Measurements from ENCODE around the gene SCMH1. TPM values are rescaled to one million over a fixed set of nuclear protein-coding genes. Genes with fewer than 3 reads are reported as not detected.
A peak's percentile ranks its signal among the peaks of the same experiment; 100 is the strongest.

Gene SCMH1
- total and polyA plus RNA-seq, 2 donors: 14.8 to 17.8 TPM

GRCh38 chr1:41086921-41087320 lies 155.2 kb downstream of the SCMH1 start:
- Histone ChIP-seq H3K4me3 (ENCODE audit: low read length in 2 of 2) (no peak overlapping the region), H3K27ac (ENCODE audit: low read depth in 1 of 2, low read length in 1 of 2) (no peak overlapping the region), H3K27me3 (ENCODE audit: control insufficient read depth in 2 of 2, insufficient read depth in 1 of 2, low read length in 1 of 2) (no peaks in the 10 kb centered on the region), H3K9me3 (ENCODE audit: control insufficient read depth in 2 of 2, insufficient read depth in 1 of 2, low read length in 1 of 2) (no peaks in the 10 kb centered on the region), H3K36me3 (ENCODE audit: control insufficient read depth in 2 of 2, insufficient read depth in 2 of 2, low read length in 1 of 2) (no peaks in the 10 kb centered on the region), H3K4me1 (ENCODE audit: control insufficient read depth in 2 of 2, insufficient read depth in 2 of 2, low read length in 2 of 2) (no peaks in the 10 kb centered on the region)
- DNase-seq (ENCODE audit: low read depth in 6 of 9, low spot score in 9 of 9): no peak

GRCh38 chr1:41078616-41079015 lies 163.5 kb downstream of the SCMH1 start:
- WGBS: 96% methylated on average over 2 of the region's 2 CpGs
- H3K27ac ChIP-seq (ENCODE audit: low read depth in 1 of 2, low read length in 1 of 2): no peak overlapping the region
- H3K9me3 ChIP-seq (ENCODE audit: control insufficient read depth in 2 of 2, insufficient read depth in 1 of 2, low read length in 1 of 2): no peaks in the 10 kb centered on the region
- H3K4me1 ChIP-seq (ENCODE audit: control insufficient read depth in 2 of 2, insufficient read depth in 2 of 2, low read length in 2 of 2): no peaks in the 10 kb centered on the region
- H3K36me3 ChIP-seq (ENCODE audit: control insufficient read depth in 2 of 2, insufficient read depth in 2 of 2, low read length in 1 of 2): peaks cover 0 to 3% of the 10 kb centered on the region in 2 donors
- H3K4me3 ChIP-seq (ENCODE audit: low read length in 2 of 2): no peak overlapping the region
- no peaks in the 10 kb centered on the region for H3K27me3 ChIP-seq (ENCODE audit: control insufficient read depth in 2 of 2, insufficient read depth in 1 of 2, low read length in 1 of 2)
- no peak for DNase-seq (ENCODE audit: low read depth in 6 of 9, low spot score in 9 of 9)

- 98% methylated on average over 3 of the region's 3 CpGs for WGBS
- DNase-seq (ENCODE audit: low read depth in 6 of 9, low spot score in 9 of 9): no peak
- Histone ChIP-seq H3K4me3 (ENCODE audit: low read length in 2 of 2) (no peak overlapping the region), H3K27me3 (ENCODE audit: control insufficient read depth in 2 of 2, insufficient read depth in 1 of 2, low read length in 1 of 2) (no peaks in the 10 kb centered on the region), H3K9me3 (ENCODE audit: control insufficient read depth in 2 of 2, insufficient read depth in 1 of 2, low read length in 1 of 2) (no peaks in the 10 kb centered on the region), H3K27ac (ENCODE audit: low read depth in 1 of 2, low read length in 1 of 2) (no peak overlapping the region), H3K36me3 (ENCODE audit: control insufficient read depth in 2 of 2, insufficient read depth in 2 of 2, low read length in 1 of 2) (peaks cover 0 to 3% of the 10 kb centered on the region in 2 donors), H3K4me1 (ENCODE audit: control insufficient read depth in 2 of 2, insufficient read depth in 2 of 2, low read length in 2 of 2) (no peaks in the 10 kb centered on the region)
Measured at GRCh38 chr1:41078193-41078592, 163.9 kb downstream of the SCMH1 start.

- no peak for DNase-seq (ENCODE audit: low read depth in 6 of 9, low spot score in 9 of 9)
- Histone ChIP-seq H3K4me1 (ENCODE audit: control insufficient read depth in 2 of 2, insufficient read depth in 2 of 2, low read length in 2 of 2) (no peaks in the 10 kb centered on the region), H3K4me3 (ENCODE audit: low read length in 2 of 2) (no peak overlapping the region), H3K9me3 (ENCODE audit: control insufficient read depth in 2 of 2, insufficient read depth in 1 of 2, low read length in 1 of 2) (no peaks in the 10 kb centered on the region), H3K36me3 (ENCODE audit: control insufficient read depth in 2 of 2, insufficient read depth in 2 of 2, low read length in 1 of 2) (peaks cover 4 to 9% of the 10 kb centered on the region in 2 donors), H3K27me3 (ENCODE audit: control insufficient read depth in 2 of 2, insufficient read depth in 1 of 2, low read length in 1 of 2) (no peaks in the 10 kb centered on the region), H3K27ac (ENCODE audit: low read depth in 1 of 2, low read length in 1 of 2) (no peak overlapping the region)
Measured at GRCh38 chr1:41073971-41074370, 168.1 kb downstream of the SCMH1 start.

GRCh38 chr1:41072051-41072450 lies 170.1 kb downstream of the SCMH1 start:
- Histone ChIP-seq H3K9me3 (ENCODE audit: control insufficient read depth in 2 of 2, insufficient read depth in 1 of 2, low read length in 1 of 2) (no peaks in the 10 kb centered on the region), H3K27me3 (ENCODE audit: control insufficient read depth in 2 of 2, insufficient read depth in 1 of 2, low read length in 1 of 2) (no peaks in the 10 kb centered on the region), H3K4me3 (ENCODE audit: low read length in 2 of 2) (no peak overlapping the region), H3K27ac (ENCODE audit: low read depth in 1 of 2, low read length in 1 of 2) (no peak overlapping the region), H3K4me1 (ENCODE audit: control insufficient read depth in 2 of 2, insufficient read depth in 2 of 2, low read length in 2 of 2) (no peaks in the 10 kb centered on the region), H3K36me3 (ENCODE audit: control insufficient read depth in 2 of 2, insufficient read depth in 2 of 2, low read length in 1 of 2) (peaks cover 9 to 13% of the 10 kb centered on the region in 2 donors)
- DNase-seq (ENCODE audit: low read depth in 6 of 9, low spot score in 9 of 9): no peak
- WGBS: 93% methylated on average over 1 of the region's 1 CpG

GRCh38 chr1:41056907-41057306 lies 185.2 kb downstream of the SCMH1 start:
- H3K9me3 ChIP-seq (ENCODE audit: control insufficient read depth in 2 of 2, insufficient read depth in 1 of 2, low read length in 1 of 2): peaks cover 0 to 4% of the 10 kb centered on the region in 2 donors
- no peaks in the 10 kb centered on the region for H3K4me1 ChIP-seq (ENCODE audit: control insufficient read depth in 2 of 2, insufficient read depth in 2 of 2, low read length in 2 of 2)
- whole genome bisulfite sequencing: 97% methylated on average over 5 of the region's 5 CpGs
- H3K27ac ChIP-seq (ENCODE audit: low read depth in 1 of 2, low read length in 1 of 2): no peak overlapping the region
- peaks cover 16 to 29% of the 10 kb centered on the region in 2 donors for H3K36me3 ChIP-seq (ENCODE audit: control insufficient read depth in 2 of 2, insufficient read depth in 2 of 2, low read length in 1 of 2)
- no peak overlapping the region for H3K4me3 ChIP-seq (ENCODE audit: low read length in 2 of 2)
- DNase-seq (ENCODE audit: low read depth in 6 of 9, low spot score in 9 of 9): no peak
- no peaks in the 10 kb centered on the region for H3K27me3 ChIP-seq (ENCODE audit: control insufficient read depth in 2 of 2, insufficient read depth in 1 of 2, low read length in 1 of 2)

- no peak overlapping the region for H3K4me3 ChIP-seq (ENCODE audit: low read length in 2 of 2)
- H3K9me3 ChIP-seq (ENCODE audit: control insufficient read depth in 2 of 2, insufficient read depth in 1 of 2, low read length in 1 of 2): no peaks in the 10 kb centered on the region
- no peak overlapping the region for H3K27ac ChIP-seq (ENCODE audit: low read depth in 1 of 2, low read length in 1 of 2)
- H3K4me1 ChIP-seq (ENCODE audit: control insufficient read depth in 2 of 2, insufficient read depth in 2 of 2, low read length in 2 of 2): no peaks in the 10 kb centered on the region
- H3K36me3 ChIP-seq (ENCODE audit: control insufficient read depth in 2 of 2, insufficient read depth in 2 of 2, low read length in 1 of 2): peaks cover 22 to 26% of the 10 kb centered on the region in 2 donors
- no peak for DNase-seq (ENCODE audit: low read depth in 6 of 9, low spot score in 9 of 9)
- no peaks in the 10 kb centered on the region for H3K27me3 ChIP-seq (ENCODE audit: control insufficient read depth in 2 of 2, insufficient read depth in 1 of 2, low read length in 1 of 2)
- 84% methylated on average over 2 of the region's 2 CpGs for WGBS
Measured at GRCh38 chr1:41053316-41053715, 188.8 kb downstream of the SCMH1 start.

- Histone ChIP-seq H3K36me3 (ENCODE audit: control insufficient read depth in 2 of 2, insufficient read depth in 2 of 2, low read length in 1 of 2) (peaks cover 32 to 43% of the 10 kb centered on the region in 2 donors), H3K4me1 (ENCODE audit: control insufficient read depth in 2 of 2, insufficient read depth in 2 of 2, low read length in 2 of 2) (peaks cover 0 to 3% of the 10 kb centered on the region in 2 donors), H3K4me3 (ENCODE audit: low read length in 2 of 2) (no peak overlapping the region), H3K9me3 (ENCODE audit: control insufficient read depth in 2 of 2, insufficient read depth in 1 of 2, low read length in 1 of 2) (no peaks in the 10 kb centered on the region), H3K27me3 (ENCODE audit: control insufficient read depth in 2 of 2, insufficient read depth in 1 of 2, low read length in 1 of 2) (no peaks in the 10 kb centered on the region), H3K27ac (ENCODE audit: low read depth in 1 of 2, low read length in 1 of 2) (no peak overlapping the region)
- 99% methylated on average over 1 of the region's 1 CpG for WGBS
- DNase-seq (ENCODE audit: low read depth in 6 of 9, low spot score in 9 of 9): no peak
Measured at GRCh38 chr1:41051022-41051421, 191.1 kb downstream of the SCMH1 start.

GRCh38 chr1:41048540-41048939 lies 193.6 kb downstream of the SCMH1 start:
- H3K27me3 ChIP-seq (ENCODE audit: control insufficient read depth in 2 of 2, insufficient read depth in 1 of 2, low read length in 1 of 2): no peaks in the 10 kb centered on the region
- H3K9me3 ChIP-seq (ENCODE audit: control insufficient read depth in 2 of 2, insufficient read depth in 1 of 2, low read length in 1 of 2): no peaks in the 10 kb centered on the region
- peaks cover 43 to 62% of the 10 kb centered on the region in 2 donors for H3K36me3 ChIP-seq (ENCODE audit: control insufficient read depth in 2 of 2, insufficient read depth in 2 of 2, low read length in 1 of 2)
- H3K4me3 ChIP-seq (ENCODE audit: low read length in 2 of 2): no peak overlapping the region
- no peak for DNase-seq (ENCODE audit: low read depth in 6 of 9, low spot score in 9 of 9)
- 96% methylated on average over 3 of the region's 3 CpGs for WGBS
- H3K27ac ChIP-seq (ENCODE audit: low read depth in 1 of 2, low read length in 1 of 2): no peak overlapping the region
- H3K4me1 ChIP-seq (ENCODE audit: control insufficient read depth in 2 of 2, insufficient read depth in 2 of 2, low read length in 2 of 2): peaks cover 0 to 3% of the 10 kb centered on the region in 2 donors

GRCh38 chr1:41046347-41046775 lies 195.7 kb downstream of the SCMH1 start:
- WGBS: 92% methylated on average over 10 of the region's 10 CpGs
- DNase-seq (ENCODE audit: low read depth in 6 of 9, low spot score in 9 of 9): no peak
- Histone ChIP-seq H3K4me1 (ENCODE audit: control insufficient read depth in 2 of 2, insufficient read depth in 2 of 2, low read length in 2 of 2) (peaks cover 0 to 3% of the 10 kb centered on the region in 2 donors), H3K36me3 (ENCODE audit: control insufficient read depth in 2 of 2, insufficient read depth in 2 of 2, low read length in 1 of 2) (peaks cover 36 to 64% of the 10 kb centered on the region in 2 donors), H3K4me3 (ENCODE audit: low read length in 2 of 2) (no peak overlapping the region), H3K27ac (ENCODE audit: low read depth in 1 of 2, low read length in 1 of 2) (peak overlapping the region in 1 of 2 donors; percentile 68), H3K27me3 (ENCODE audit: control insufficient read depth in 2 of 2, insufficient read depth in 1 of 2, low read length in 1 of 2) (no peaks in the 10 kb centered on the region), H3K9me3 (ENCODE audit: control insufficient read depth in 2 of 2, insufficient read depth in 1 of 2, low read length in 1 of 2) (no peaks in the 10 kb centered on the region)

All from thymus (tissue), 11 donors.